Hematopoietic multipotent progenitor cell (in vitro differentiated cells): ENCODE measurements around the gene PLPP7. TPM values are rescaled to one million over a fixed set of nuclear protein-coding genes. Genes with fewer than 3 reads are reported as not detected.
A peak's percentile ranks its signal among the peaks of the same experiment; 100 is the strongest.

ENCODE experiments used
- DNase-seq, 3 donors: peaks; one replicate each; pipeline ENCODE4 v3.0.0-alpha.2; 2011 to 2015; ENCODE audit warnings: low read depth in 2 of 3, low spot score in 2 of 3
- total RNA-seq: library from RNA; depleted of rRNA; stranded (reverse); fragments of >200 nt; gene quantifications from one replicate; pipeline ENCODE4 v1.2.3, GENCODE V29; 2012

PLPP7 gene
- total RNA-seq, 1 donor: 5.9 TPM

- peak in 1 of 3 donors; percentile 33 for DNase-seq
These were observed 12.9 kb downstream of the PLPP7 start for GRCh38 chr9:131302244-131303075.

GRCh38 chr9:131303381-131304321, 14.1 kb downstream of the PLPP7 start:
- DNase-seq: no peak

GRCh38 chr9:131304676-131305355, 15.3 kb downstream of the PLPP7 start:
- no peak for DNase-seq

- DNase-seq: no peak
These were observed 17.0 kb downstream of the PLPP7 start for GRCh38 chr9:131306397-131307004.

- DNase-seq: no peak
These were observed 18.5 kb downstream of the PLPP7 start for GRCh38 chr9:131307974-131308373.

- DNase-seq: no peak
These were observed 18.9 kb downstream of the PLPP7 start for GRCh38 chr9:131308452-131308851.

- DNase-seq: no peak
These were observed 19.5 kb downstream of the PLPP7 start for GRCh38 chr9:131308906-131309529.

GRCh38 chr9:131309530-131310276, 20.2 kb downstream of the PLPP7 start:
- no peak for DNase-seq

GRCh38 chr9:131310833-131311554, 21.5 kb downstream of the PLPP7 start:
- peak in 2 of 3 donors; percentile 18 to 25 for DNase-seq

GRCh38 chr9:131312246-131312645, 22.7 kb downstream of the PLPP7 start:
- no peak for DNase-seq

- no peak for DNase-seq
These were observed 23.6 kb downstream of the PLPP7 start for GRCh38 chr9:131312822-131313770.

GRCh38 chr9:131318231-131319085, 28.9 kb downstream of the PLPP7 start:
- DNase-seq: no peak

- DNase-seq: no peak
These were observed 30.0 kb downstream of the PLPP7 start for GRCh38 chr9:131319486-131319885.

GRCh38 chr9:131320031-131320685, 30.6 kb downstream of the PLPP7 start:
- no peak for DNase-seq

GRCh38 chr9:131323629-131324028, 34.1 kb downstream of the PLPP7 start:
- DNase-seq: no peak
